ENCODE measurements around the gene RCVRN.

RCVRN gene

DNA sequence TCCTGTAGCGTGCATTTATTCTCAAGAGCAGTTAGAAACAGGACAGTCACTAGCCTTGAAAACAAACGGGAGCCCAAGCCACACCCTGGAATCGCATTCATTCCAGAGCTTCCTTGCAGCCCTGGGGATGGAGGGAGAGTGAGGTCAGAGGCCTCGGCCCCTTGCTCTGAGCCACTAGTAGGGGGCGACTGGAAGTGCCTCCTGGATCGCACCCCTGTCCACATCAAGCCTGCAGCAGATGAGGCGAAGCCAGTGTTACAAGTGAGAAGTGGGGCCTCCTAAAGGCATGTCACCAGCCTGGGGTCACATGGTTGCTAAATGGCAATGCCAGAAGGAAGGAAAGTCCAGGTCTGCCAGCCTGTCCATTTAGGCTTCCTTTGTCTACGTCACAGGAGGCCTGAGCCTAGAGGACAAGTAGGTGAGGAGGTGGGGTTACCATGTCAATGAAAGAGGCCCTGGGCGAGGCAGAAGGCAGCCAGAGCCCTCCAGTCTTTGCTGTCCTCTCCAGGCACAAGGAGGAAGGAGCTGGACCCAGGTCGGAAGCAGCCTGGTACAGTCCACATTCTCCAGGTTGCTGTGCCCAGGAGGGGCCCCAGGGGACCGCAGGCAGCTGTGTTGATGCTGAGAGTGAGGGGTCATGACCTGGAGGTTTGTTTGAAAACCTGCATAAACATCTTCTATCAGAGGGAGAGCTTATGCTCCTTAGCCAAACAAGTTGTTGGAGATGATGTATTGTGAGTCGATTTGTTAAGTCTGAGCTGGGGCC lies 3.0 kb upstream of the RCVRN start:
- Histone ChIP-seq H3K36me3 (ENCODE audit: control insufficient read depth in 4 of 4, insufficient read depth in 4 of 4, low read length in 3 of 4) (no peaks in the 10 kb centered on the region), H3K4me3 (ENCODE audit: control insufficient read depth in 1 of 7, extremely low read depth in 1 of 7, insufficient read depth in 4 of 7, low read depth in 2 of 7, low read length in 6 of 7) (no peak overlapping the region), H3K27me3 (replicated peaks in 2 of 5; ENCODE audit: control insufficient read depth in 4 of 5, insufficient read depth in 5 of 5, low read length in 4 of 5) (peaks cover 0 to 8% (median 0%) of the 10 kb centered on the region in 5 experiments), H3K27ac (ENCODE audit: insufficient read depth in 1 of 2, low read depth in 1 of 2, low read length in 2 of 2, poor library complexity in 1 of 2, severe bottlenecking in 2 of 2) (no peak overlapping the region), H3K9me3 (ENCODE audit: control extremely low read depth in 1 of 5, control insufficient read depth in 4 of 5, insufficient read depth in 2 of 5, low read depth in 1 of 5, low read length in 4 of 5) (no peaks in the 10 kb centered on the region), H3K4me1 (ENCODE audit: control extremely low read depth in 1 of 4, control insufficient read depth in 4 of 4, insufficient read depth in 4 of 4, low read length in 3 of 4) (no peaks in the 10 kb centered on the region)
- DNase-seq, result no peak
- ChIA-PET CTCF (no interaction called here), POLR2A (no interaction called here)
- 76% methylated on average over 10 of the region's 12 CpGs for WGBS (ENCODE audit: insufficient coverage)

DNA sequence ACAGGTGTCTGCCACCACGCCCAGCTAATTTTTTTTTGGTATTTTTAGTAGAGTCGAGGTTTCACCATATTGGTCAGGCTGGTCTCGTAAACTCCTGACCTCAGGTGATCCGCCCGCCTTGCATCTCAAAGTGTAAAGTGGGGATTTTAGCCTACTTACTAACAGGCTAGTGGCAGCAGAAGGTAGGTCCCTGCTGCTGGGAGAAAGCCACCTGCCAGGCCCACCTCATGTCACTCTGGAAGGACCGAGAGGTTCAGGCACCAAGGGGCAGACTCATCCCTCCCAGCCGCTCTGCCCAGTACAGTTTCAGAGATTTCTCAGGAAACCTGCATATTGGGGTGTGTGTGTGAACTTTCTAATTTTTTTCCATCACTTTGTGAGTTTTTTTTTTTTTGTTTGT lies 2.1 kb upstream of the RCVRN start:
- Histone ChIP-seq H3K27me3 (replicated peaks in 2 of 5; ENCODE audit: control insufficient read depth in 4 of 5, insufficient read depth in 5 of 5, low read length in 4 of 5) (peaks cover 0 to 9% (median 0%) of the 10 kb centered on the region in 5 experiments), H3K36me3 (ENCODE audit: control insufficient read depth in 4 of 4, insufficient read depth in 4 of 4, low read length in 3 of 4) (no peaks in the 10 kb centered on the region), H3K9me3 (ENCODE audit: control extremely low read depth in 1 of 5, control insufficient read depth in 4 of 5, insufficient read depth in 2 of 5, low read depth in 1 of 5, low read length in 4 of 5) (no peaks in the 10 kb centered on the region), H3K4me1 (ENCODE audit: control extremely low read depth in 1 of 4, control insufficient read depth in 4 of 4, insufficient read depth in 4 of 4, low read length in 3 of 4) (no peaks in the 10 kb centered on the region), H3K4me3 (ENCODE audit: control insufficient read depth in 1 of 7, extremely low read depth in 1 of 7, insufficient read depth in 4 of 7, low read depth in 2 of 7, low read length in 6 of 7) (no peak overlapping the region), H3K27ac (ENCODE audit: insufficient read depth in 1 of 2, low read depth in 1 of 2, low read length in 2 of 2, poor library complexity in 1 of 2, severe bottlenecking in 2 of 2) (no peak overlapping the region)
- CTCF ChIA-PET, result no interaction called here
- 85% methylated on average over 7 of the region's 7 CpGs for WGBS (ENCODE audit: insufficient coverage)
- DNase-seq, result no peak
- POLR2A ChIA-PET, result no interaction called here

DNA sequence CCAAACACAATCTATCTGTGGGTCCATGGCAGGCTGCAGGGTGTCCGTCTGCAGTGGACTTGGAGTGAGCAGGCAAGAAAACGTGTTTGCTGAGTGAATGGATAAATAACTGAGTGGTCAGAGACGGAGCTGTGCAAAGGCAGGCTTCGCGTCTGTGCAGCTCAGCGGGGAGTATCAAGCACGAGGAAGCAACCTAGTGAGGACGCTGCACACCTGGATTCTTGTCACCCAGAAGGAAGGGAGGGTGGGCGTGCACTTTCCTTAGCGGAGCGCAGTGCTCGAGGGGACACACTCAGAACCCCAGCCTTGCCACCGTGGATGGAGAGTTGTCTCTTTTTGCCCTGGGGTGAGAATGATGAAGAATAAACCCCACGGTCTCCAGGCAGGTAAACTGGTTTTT lies 1.5 kb upstream of the RCVRN start:
- H3K27ac ChIP-seq (ENCODE audit: insufficient read depth in 1 of 2, low read depth in 1 of 2, low read length in 2 of 2, poor library complexity in 1 of 2, severe bottlenecking in 2 of 2), result no peak overlapping the region
- H3K36me3 ChIP-seq (ENCODE audit: control insufficient read depth in 4 of 4, insufficient read depth in 4 of 4, low read length in 3 of 4), result no peaks in the 10 kb centered on the region
- POLR2A ChIA-PET, result no interaction called here
- no peaks in the 10 kb centered on the region for H3K4me1 ChIP-seq (ENCODE audit: control extremely low read depth in 1 of 4, control insufficient read depth in 4 of 4, insufficient read depth in 4 of 4, low read length in 3 of 4)
- H3K27me3 ChIP-seq (replicated peaks in 2 of 5; ENCODE audit: control insufficient read depth in 4 of 5, insufficient read depth in 5 of 5, low read length in 4 of 5), result peaks cover 0 to 15% (median 0%) of the 10 kb centered on the region in 5 experiments
- CTCF ChIA-PET, result no interaction called here
- DNase-seq, result no peak
- no peak overlapping the region for H3K4me3 ChIP-seq (ENCODE audit: control insufficient read depth in 1 of 7, extremely low read depth in 1 of 7, insufficient read depth in 4 of 7, low read depth in 2 of 7, low read length in 6 of 7)
- WGBS (ENCODE audit: insufficient coverage), result 95% methylated on average over 13 of the region's 14 CpGs
- no peaks in the 10 kb centered on the region for H3K9me3 ChIP-seq (ENCODE audit: control extremely low read depth in 1 of 5, control insufficient read depth in 4 of 5, insufficient read depth in 2 of 5, low read depth in 1 of 5, low read length in 4 of 5)

DNA sequence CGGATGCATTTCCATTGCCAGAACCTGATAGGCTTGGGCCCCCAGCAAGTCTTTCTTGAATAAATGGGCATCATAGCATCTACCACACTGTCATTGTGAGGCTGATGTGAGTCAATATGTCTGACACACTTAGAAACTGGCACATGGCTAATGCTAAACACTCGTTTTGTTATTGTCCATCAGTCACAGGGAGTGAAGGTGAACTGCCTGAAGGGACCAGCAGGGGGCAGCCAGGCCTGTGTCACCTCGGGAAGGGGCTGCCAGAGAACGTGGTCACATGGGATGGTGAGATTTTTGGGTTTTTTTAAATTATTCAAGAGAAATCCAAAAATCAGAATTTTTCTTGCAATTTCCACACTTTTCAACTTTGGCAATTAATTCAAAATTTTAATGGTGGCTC lies 831 bp upstream of the RCVRN start:
- Histone ChIP-seq H3K4me1 (ENCODE audit: control extremely low read depth in 1 of 4, control insufficient read depth in 4 of 4, insufficient read depth in 4 of 4, low read length in 3 of 4) (no peaks in the 10 kb centered on the region), H3K36me3 (ENCODE audit: control insufficient read depth in 4 of 4, insufficient read depth in 4 of 4, low read length in 3 of 4) (no peaks in the 10 kb centered on the region), H3K27me3 (replicated peaks in 2 of 5; ENCODE audit: control insufficient read depth in 4 of 5, insufficient read depth in 5 of 5, low read length in 4 of 5) (peaks cover 0 to 22% (median 2%) of the 10 kb centered on the region in 5 experiments), H3K27ac (ENCODE audit: insufficient read depth in 1 of 2, low read depth in 1 of 2, low read length in 2 of 2, poor library complexity in 1 of 2, severe bottlenecking in 2 of 2) (no peak overlapping the region), H3K9me3 (ENCODE audit: control extremely low read depth in 1 of 5, control insufficient read depth in 4 of 5, insufficient read depth in 2 of 5, low read depth in 1 of 5, low read length in 4 of 5) (no peaks in the 10 kb centered on the region), H3K4me3 (ENCODE audit: control insufficient read depth in 1 of 7, extremely low read depth in 1 of 7, insufficient read depth in 4 of 7, low read depth in 2 of 7, low read length in 6 of 7) (no peak overlapping the region)
- ChIA-PET POLR2A (no interaction called here), CTCF (no interaction called here)
- WGBS (ENCODE audit: insufficient coverage), result 58% methylated on average over 2 of the region's 4 CpGs
- DNase-seq, result peak; percentile 10 to 44 (median 40)

DNA sequence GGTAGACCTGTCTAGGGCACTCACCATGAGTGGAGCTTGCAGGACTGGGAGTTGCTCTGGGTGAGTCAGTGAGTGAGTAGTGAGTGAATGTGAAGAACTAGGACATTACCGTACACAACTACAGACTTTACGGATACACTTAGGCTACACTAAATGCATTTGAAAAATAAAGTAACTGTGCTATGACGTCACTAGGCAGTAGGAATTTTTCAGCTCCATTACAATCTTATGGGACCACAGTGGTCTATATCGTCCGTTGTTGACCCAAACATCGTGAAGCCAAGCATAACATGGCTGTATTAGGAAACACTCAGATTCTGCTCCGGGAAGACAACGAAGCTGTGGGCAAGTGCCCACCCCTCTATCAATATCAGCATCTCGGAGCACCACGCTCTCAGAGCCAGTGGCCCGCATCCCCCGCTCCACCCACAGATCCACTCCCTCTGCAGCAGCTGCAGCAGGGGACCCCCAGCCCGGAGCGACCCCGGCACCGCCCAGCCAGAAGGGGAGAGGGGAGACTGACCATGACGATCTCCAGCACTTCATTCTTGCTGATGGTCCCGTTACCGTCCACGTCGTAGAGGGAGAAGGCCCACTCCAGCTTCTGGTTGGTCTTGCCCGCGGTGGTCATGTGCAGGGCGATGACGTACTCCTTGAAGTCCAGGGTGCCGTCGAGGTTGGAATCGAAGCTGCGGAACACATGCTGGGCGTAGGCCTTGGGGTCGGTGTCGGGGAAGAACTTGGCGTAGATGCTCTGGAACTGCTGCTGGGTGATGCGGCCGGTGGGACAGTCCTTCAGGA lies 594 bp downstream of the RCVRN start:
- ChIA-PET CTCF (interaction anchor here (1.1 kb wide), 1 partner anchor 24 kb away, joined by 3 read pairs; no protein-coding TSS in a partner anchor), POLR2A (no interaction called here)
- H3K9me3 ChIP-seq (ENCODE audit: control extremely low read depth in 1 of 5, control insufficient read depth in 4 of 5, insufficient read depth in 2 of 5, low read depth in 1 of 5, low read length in 4 of 5), result no peaks in the 10 kb centered on the region
- no peak for DNase-seq
- no peak overlapping the region for H3K4me3 ChIP-seq (ENCODE audit: control insufficient read depth in 1 of 7, extremely low read depth in 1 of 7, insufficient read depth in 4 of 7, low read depth in 2 of 7, low read length in 6 of 7)
- no peaks in the 10 kb centered on the region for H3K36me3 ChIP-seq (ENCODE audit: control insufficient read depth in 4 of 4, insufficient read depth in 4 of 4, low read length in 3 of 4)
- no peak overlapping the region for H3K27ac ChIP-seq (ENCODE audit: insufficient read depth in 1 of 2, low read depth in 1 of 2, low read length in 2 of 2, poor library complexity in 1 of 2, severe bottlenecking in 2 of 2)
- WGBS (ENCODE audit: insufficient coverage), result 97% methylated on average over 33 of the region's 35 CpGs
- H3K4me1 ChIP-seq (ENCODE audit: control extremely low read depth in 1 of 4, control insufficient read depth in 4 of 4, insufficient read depth in 4 of 4, low read length in 3 of 4), result no peaks in the 10 kb centered on the region
- H3K27me3 ChIP-seq (replicated peaks in 2 of 5; ENCODE audit: control insufficient read depth in 4 of 5, insufficient read depth in 5 of 5, low read length in 4 of 5), result peaks cover 0 to 34% (median 2%) of the 10 kb centered on the region in 5 experiments

DNA sequence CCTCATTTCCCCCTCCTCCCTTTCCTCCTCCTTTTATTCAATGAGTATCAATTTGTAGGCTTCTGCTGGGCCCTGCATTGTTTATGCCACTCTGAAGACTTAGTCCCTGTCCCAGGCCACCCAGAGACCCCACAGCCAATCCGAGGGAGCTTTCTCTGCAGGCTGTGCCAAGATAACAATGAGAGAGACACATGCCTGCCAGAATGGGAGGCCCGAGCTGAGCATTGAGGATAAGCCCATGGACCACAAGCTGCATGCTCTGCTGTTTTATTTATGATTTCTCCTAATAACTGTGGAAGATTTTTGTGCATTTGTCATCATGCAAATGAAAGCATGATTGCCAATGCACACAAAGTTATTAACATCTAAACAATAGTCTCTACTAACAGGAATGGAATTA lies 3.0 kb downstream of the RCVRN start:
- POLR2A ChIA-PET, result no interaction called here
- WGBS (ENCODE audit: insufficient coverage), result 67% methylated on average over 2 of the region's 2 CpGs
- no peaks in the 10 kb centered on the region for H3K4me1 ChIP-seq (ENCODE audit: control extremely low read depth in 1 of 4, control insufficient read depth in 4 of 4, insufficient read depth in 4 of 4, low read length in 3 of 4)
- H3K36me3 ChIP-seq (ENCODE audit: control insufficient read depth in 4 of 4, insufficient read depth in 4 of 4, low read length in 3 of 4), result no peaks in the 10 kb centered on the region
- no peak overlapping the region for H3K27ac ChIP-seq (ENCODE audit: insufficient read depth in 1 of 2, low read depth in 1 of 2, low read length in 2 of 2, poor library complexity in 1 of 2, severe bottlenecking in 2 of 2)
- CTCF ChIA-PET, result no interaction called here
- no peak overlapping the region for H3K4me3 ChIP-seq (ENCODE audit: control insufficient read depth in 1 of 7, extremely low read depth in 1 of 7, insufficient read depth in 4 of 7, low read depth in 2 of 7, low read length in 6 of 7)
- DNase-seq, result no peak
- peaks cover 0 to 43% (median 4%) of the 10 kb centered on the region in 5 experiments for H3K27me3 ChIP-seq (replicated peaks in 2 of 5; ENCODE audit: control insufficient read depth in 4 of 5, insufficient read depth in 5 of 5, low read length in 4 of 5)
- H3K9me3 ChIP-seq (ENCODE audit: control extremely low read depth in 1 of 5, control insufficient read depth in 4 of 5, insufficient read depth in 2 of 5, low read depth in 1 of 5, low read length in 4 of 5), result no peaks in the 10 kb centered on the region

DNA sequence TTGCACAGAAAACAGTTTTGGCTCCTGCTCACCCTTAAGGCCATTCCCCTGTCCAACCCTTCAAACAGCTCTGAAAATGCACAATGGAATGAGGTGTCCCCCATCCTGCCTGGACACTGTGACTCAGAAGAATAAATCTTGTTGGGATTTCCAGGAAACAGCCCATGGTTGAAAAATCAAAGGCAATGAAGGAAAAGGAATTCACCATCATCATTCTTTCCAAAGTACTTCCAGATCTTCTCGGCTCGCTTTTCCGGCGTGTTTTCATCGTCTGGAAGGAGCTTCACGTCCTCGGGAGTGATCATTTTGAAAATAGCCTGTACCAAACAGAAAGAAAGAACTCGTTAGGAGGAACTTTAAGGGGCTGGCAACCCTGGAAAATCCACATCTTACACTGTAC lies 4.3 kb downstream of the RCVRN start:
- Histone ChIP-seq H3K36me3 (ENCODE audit: control insufficient read depth in 4 of 4, insufficient read depth in 4 of 4, low read length in 3 of 4) (no peaks in the 10 kb centered on the region), H3K4me1 (ENCODE audit: control extremely low read depth in 1 of 4, control insufficient read depth in 4 of 4, insufficient read depth in 4 of 4, low read length in 3 of 4) (no peaks in the 10 kb centered on the region), H3K27me3 (replicated peaks in 2 of 5; ENCODE audit: control insufficient read depth in 4 of 5, insufficient read depth in 5 of 5, low read length in 4 of 5) (peaks cover 0 to 43% (median 7%) of the 10 kb centered on the region in 5 experiments), H3K4me3 (ENCODE audit: control insufficient read depth in 1 of 7, extremely low read depth in 1 of 7, insufficient read depth in 4 of 7, low read depth in 2 of 7, low read length in 6 of 7) (no peak overlapping the region), H3K27ac (ENCODE audit: insufficient read depth in 1 of 2, low read depth in 1 of 2, low read length in 2 of 2, poor library complexity in 1 of 2, severe bottlenecking in 2 of 2) (no peak overlapping the region), H3K9me3 (ENCODE audit: control extremely low read depth in 1 of 5, control insufficient read depth in 4 of 5, insufficient read depth in 2 of 5, low read depth in 1 of 5, low read length in 4 of 5) (no peaks in the 10 kb centered on the region)
- 29% methylated on average over 3 of the region's 8 CpGs for WGBS (ENCODE audit: insufficient coverage)
- no peak for DNase-seq
- CTCF ChIA-PET, result no interaction called here
- POLR2A ChIA-PET, result interaction anchor here (0.6 kb wide), 1 partner anchor 23 kb away, joined by 7 read pairs; no protein-coding TSS in a partner anchor

All from common myeloid progenitor, CD34-positive (primary cell).